GM12878 (cell line): ENCODE measurements around the gene NRTN. TPM values are rescaled to one million over a fixed set of nuclear protein-coding genes. Genes with fewer than 3 reads are reported as not detected.

Experiments used
- ATAC-seq: fragments of 200-7000 bp; cut with Tn5 transposase; 3 replicates; pipeline ENCODE4 v1.9.1; 2020; ENCODE audit warnings: mild to moderate bottlenecking, moderate library complexity
- BruUV-seq: library from RNA; stranded (reverse); fragments of 400-500 nt; replicated peaks from 2 replicates; lab custom pipeline; 2021; lab: Mats Ljungman, UMichigan
- CTCF ChIA-PET: fragments of 300-600 bp; sonication (Branson Sonifier 250); formaldehyde crosslinking; extraction: SDS; loops from one replicate; lab custom pipeline; 2021; ENCODE audit warnings: inconsistent platforms; lab: Yijun Ruan, JAX
- POLR2A ChIA-PET: fragments of 350-600 bp; formaldehyde crosslinking; extraction: SDS; loops from one replicate; lab custom pipeline; 2021; ENCODE audit warnings: inconsistent platforms; lab: Charles Lee
- RAD21 ChIA-PET: fragments of 300-600 bp; sonication (Branson Sonifier 250); formaldehyde crosslinking; loops from one replicate; lab custom pipeline; 2023; ENCODE audit warnings: antibody characterized with exemption; ENCODE audit not compliant: unreplicated experiment; lab: Charles Lee
- SMC1A ChIA-PET: fragments of 300-600 bp; sonication (Branson Sonifier 250); formaldehyde crosslinking; loops from one replicate; lab custom pipeline; 2023; ENCODE audit not compliant: unreplicated experiment, uncharacterized antibody; lab: Charles Lee
- DNase-seq: peaks from one replicate; pipeline ENCODE4 v3.0.0-alpha.2; 2011; ENCODE audit warnings: low read depth, low spot score
- FAIRE-seq: peaks from 3 replicates; lab custom pipeline; 2011; peaks lifted over from hg19 to GRCh38; lab: Jason Lieb, UNC
- H2AFZ ChIP-seq: 2 replicates; pipeline ENCODE4 v1.6.0; 2011; ENCODE audit warnings: low read depth, low read length, control low read depth; ENCODE audit not compliant: control insufficient read depth
- H3K27ac ChIP-seq: 2 replicates; pipeline ENCODE4 v1.5.1; 2011; ENCODE audit warnings: control low read depth; ENCODE audit not compliant: control insufficient read depth, insufficient read depth
- H3K27me3 ChIP-seq, 2 experiments: replicated peaks in 1 of 2; 2 replicates each; pipeline versions ENCODE4 v1.6.0 to v1.6.1; 2011; ENCODE audit warnings: low read length in 1 of 2; ENCODE audit not compliant: control insufficient read depth in 2 of 2, insufficient read depth in 2 of 2
- H3K36me3 ChIP-seq, 2 experiments: 2 replicates each; pipeline ENCODE4 v1.5.1; 2011; ENCODE audit warnings: low read length in 1 of 2; ENCODE audit not compliant: control insufficient read depth in 2 of 2, insufficient read depth in 2 of 2
- H3K4me1 ChIP-seq: 2 replicates; pipeline ENCODE4 v1.6.1; 2011; ENCODE audit warnings: mild to moderate bottlenecking, low read length, moderate library complexity, mixed read lengths; ENCODE audit not compliant: control insufficient read depth, insufficient read depth
- H3K4me2 ChIP-seq: 2 replicates; pipeline ENCODE4 v1.6.0; 2011; ENCODE audit warnings: control low read depth; ENCODE audit not compliant: control insufficient read depth, insufficient read depth
- H3K4me3 ChIP-seq: fragments of 200-600 bp; sonication (generic); 2 replicates; pipeline ENCODE4 v1.5.1; 2016
- H3K79me2 ChIP-seq: 2 replicates; pipeline ENCODE4 v1.6.0; 2011; ENCODE audit warnings: low read length; ENCODE audit not compliant: control insufficient read depth, insufficient read depth
- H3K9ac ChIP-seq: 2 replicates; pipeline ENCODE4 v1.8.0; 2011; ENCODE audit warnings: low read length, control low read depth, mixed read lengths; ENCODE audit not compliant: control insufficient read depth, insufficient read depth
- H3K9me3 ChIP-seq: replicated peaks from 3 replicates; pipeline ENCODE4 v1.5.1; 2011; ENCODE audit warnings: mild to moderate bottlenecking, low read length; ENCODE audit not compliant: control insufficient read depth, insufficient read depth
- H4K20me1 ChIP-seq: 2 replicates; pipeline ENCODE4 v1.6.0; 2011; ENCODE audit not compliant: control insufficient read depth, insufficient read depth
- CEBPZ ChIP-seq: fragments of 150-350 bp; IDR thresholded peaks from 2 replicates; pipeline ENCODE4 v1.6.1; 2016; ENCODE audit warnings: low read depth, low read length
- E2F4 ChIP-seq: IDR thresholded peaks from 2 replicates; pipeline ENCODE4 v1.6.1; 2012; ENCODE audit warnings: low read depth, low read length, improper control_type of control experiment
- HDAC2 ChIP-seq: fragments of 200-600 bp; sonication (generic); IDR thresholded peaks from 2 replicates; pipeline ENCODE4 v1.6.1; 2017
- NBN ChIP-seq: fragments of 450-650 bp; IDR thresholded peaks from 2 replicates; pipeline ENCODE4 v1.6.1; 2016
- NR2F1 ChIP-seq: fragments of 450-650 bp; conservative IDR thresholded peaks from 2 replicates; pipeline ENCODE4 v1.6.1; 2017; ENCODE audit warnings: mild to moderate bottlenecking
- RELA ChIP-seq: fragments of 450-650 bp; IDR thresholded peaks from 2 replicates; pipeline ENCODE4 v1.8.0; 2014; ENCODE audit warnings: borderline replicate concordance; ENCODE audit not compliant: partially characterized antibody
- SUPT20H ChIP-seq: IDR thresholded peaks from 2 replicates; pipeline ENCODE4 v1.6.1; 2011; ENCODE audit warnings: low read depth, mild to moderate bottlenecking, low read length, moderate library complexity, borderline replicate concordance; ENCODE audit not compliant: control insufficient read depth
- USF1 ChIP-seq: IDR thresholded peaks from 2 replicates; pipeline ENCODE4 v1.6.1; 2011; ENCODE audit warnings: borderline replicate concordance, low read depth, mild to moderate bottlenecking, moderate library complexity, mixed read lengths, low read length; ENCODE audit not compliant: insufficient read depth; ENCODE audit errors: extremely low read length
- ZBTB4 ChIP-seq: fragments of 450-650 bp; formaldehyde crosslinking; IDR thresholded peaks from 2 replicates; pipeline ENCODE4 v1.4.0; 2022; ENCODE audit warnings: mild to moderate bottlenecking, moderate library complexity
- WGBS: methylation state at CpG from one replicate; pipeline ENCODE4 v1.1.6; 2016; ENCODE audit warnings: low lambda C conversion rate; ENCODE audit not compliant: insufficient replicate concordance, insufficient coverage; ENCODE audit errors: missing lambda C conversion rate; 5-methylcytosine and 5-hydroxymethylcytosine counted together
- in situ Hi-C: fragments of 300-500 bp; cut with MboI; formaldehyde crosslinking; loops from 9 replicates; pipeline ENCODE4 v1.14.3; 2018; ENCODE audit warnings: mixed read lengths
- intact Hi-C: fragments of 100-400 bp; cut with micrococcal nuclease; formaldehyde crosslinking; loops from one replicate; pipeline ENCODE4 v1.14.2; 2022; ENCODE audit not compliant: unreplicated experiment
- polyA plus RNA-seq, 11 experiments: library from polyadenylated mRNA; depleted of rRNA in 4 of 11; unstranded in 6 of 11; stranded (reverse) in 5 of 11; fragments of >200 nt; fragmentation: Nextera tagmentation in 4 of 11; fragmentation: Illumina TruSeq in 1 of 11; extraction: Ambion mirVana in 4 of 11; extraction: Trizol in 1 of 11; gene quantifications; 1 replicate in 1 of 11; 2 replicates in 10 of 11; pipeline versions ENCODE4 v1.2.1 to v1.2.3, GENCODE V29; 2011 to 2016; ENCODE audit warnings: inconsistent platforms in 2 of 11, missing spikeins in 2 of 11, low read depth in 1 of 11
- total RNA-seq, 4 experiments: library from RNA; depleted of rRNA in 3 of 4; stranded (reverse); fragments of >200 nt in 3 of 4; fragmentation: Illumina TruSeq in 1 of 4; extraction: Trizol in 1 of 4; gene quantifications; 2 replicates each; pipeline versions ENCODE4 v1.2.1 to v1.2.3, GENCODE V29; 2013 to 2021

NRTN gene
- total and polyA plus RNA-seq, 10 of the 15 experiments (the other 5 are each of a cell fraction or from before 2014, with no cell fraction given), result not detected

- no peak for TF ChIP-seq E2F4
- no peak for TF ChIP-seq RELA
- no peak for TF ChIP-seq HDAC2
- TF ChIP-seq USF1, result no peak
These were observed 12.4 kb downstream of the NRTN start (continued) for GRCh38 chr19:5817218-5817617.

- CTCF ChIA-PET, result no interaction called here
- intact Hi-C loops (no loop called here), in situ Hi-C loops (no loop called here)
- no peaks in the 10 kb centered on the region for H3K79me2 ChIP-seq
- no peak overlapping the region for H3K4me2 ChIP-seq
- 95% methylated on average over 4 of the region's 10 CpGs for WGBS
- no peaks in the 10 kb centered on the region for H3K4me1 ChIP-seq
- H3K4me3 ChIP-seq, result no peak overlapping the region
- POLR2A ChIA-PET, result no interaction called here
- H3K9ac ChIP-seq, result no peak overlapping the region
- no peaks in the 10 kb centered on the region for H4K20me1 ChIP-seq
- no peak for DNase-seq
- H2AFZ ChIP-seq, result no peak overlapping the region
- SMC1A ChIA-PET, result no interaction called here
- no peaks in the 10 kb centered on the region for H3K9me3 ChIP-seq
- no peaks in the 10 kb centered on the region for H3K27me3 ChIP-seq
- RAD21 ChIA-PET, result no interaction called here
- ATAC-seq, result no peak
- FAIRE-seq, result no peak
- H3K36me3 ChIP-seq, result no peaks in the 10 kb centered on the region
- no TSS peak for BruUV-seq
- H3K27ac ChIP-seq, result no peak overlapping the region
- TF ChIP-seq NR2F1, result no peak
- no peak for TF ChIP-seq ZBTB4
- no peak for TF ChIP-seq SUPT20H
- no peak for TF ChIP-seq NBN
- no peak for TF ChIP-seq CEBPZ
These were observed 13.7 kb downstream of the NRTN start for GRCh38 chr19:5818594-5818993.
